ES-I3 (cell line): ENCODE results near the gene ANKMY1.

Experiments
- H3K36me3 ChIP-seq: 2 replicates; pipeline ENCODE4 v1.6.1; 2013; ENCODE audit warnings: mild to moderate bottlenecking, low read length, control low read depth, moderate library complexity; ENCODE audit not compliant: insufficient read depth
- H3K4me1 ChIP-seq: 2 replicates; pipeline ENCODE4 v1.6.1; 2013; ENCODE audit warnings: mild to moderate bottlenecking, control low read depth, low read length; ENCODE audit not compliant: insufficient read depth
- H3K9ac ChIP-seq: 2 replicates; pipeline ENCODE4 v1.6.1; 2013; ENCODE audit warnings: low read depth, mild to moderate bottlenecking, low read length, moderate library complexity
- H3K9me3 ChIP-seq: 2 replicates; pipeline ENCODE4 v1.6.1; 2013; ENCODE audit warnings: mild to moderate bottlenecking, low read length, moderate library complexity; ENCODE audit not compliant: control insufficient read depth, insufficient read depth

Gene ANKMY1

DNA sequence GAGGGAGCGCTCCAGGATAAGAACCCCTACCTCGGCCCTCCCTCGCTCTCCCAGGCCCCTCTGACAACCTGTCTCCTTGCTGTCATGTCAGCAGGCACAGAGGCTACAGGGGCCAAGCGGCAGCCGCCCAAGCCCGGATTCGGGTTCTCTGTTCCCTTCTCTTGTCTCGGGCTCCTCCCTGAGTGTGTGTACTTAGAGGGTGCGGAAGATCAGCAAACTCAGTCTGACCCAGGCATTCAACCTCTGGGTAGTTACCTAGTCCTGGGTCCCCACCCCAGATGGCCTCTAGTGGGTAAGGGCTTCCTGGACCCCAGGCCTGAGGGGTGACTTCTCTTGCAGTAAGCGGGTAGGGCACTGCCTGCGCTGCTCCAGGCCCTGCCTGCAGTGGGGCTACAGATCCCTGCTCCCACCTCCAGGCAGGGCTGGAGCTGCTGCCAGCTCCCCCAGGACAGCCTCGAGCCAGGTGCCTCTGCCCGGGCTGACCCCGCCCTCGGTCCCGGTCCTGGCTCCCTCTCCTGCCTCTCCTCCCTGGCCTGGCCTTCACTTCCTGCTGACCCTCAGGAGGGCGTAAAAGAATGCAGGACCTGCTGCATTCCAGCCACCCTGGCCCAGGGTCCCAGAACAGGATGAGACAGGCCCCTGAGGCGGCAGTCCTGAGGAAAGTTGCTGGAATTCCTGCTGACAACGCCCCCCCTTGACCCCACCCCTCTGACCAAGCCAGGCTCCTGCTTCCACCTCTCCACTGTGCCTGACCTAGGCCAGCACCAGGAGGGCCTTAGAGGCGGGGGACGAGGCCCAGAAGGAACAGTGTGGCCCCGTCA is 100.4 kb downstream of the ANKMY1 start:
- H3K9me3 ChIP-seq = no peaks in the 10 kb centered on the region
- no peak overlapping the region for H3K9ac ChIP-seq
- H3K36me3 ChIP-seq = no peaks in the 10 kb centered on the region
- peaks cover 33% of the 10 kb centered on the region for H3K4me1 ChIP-seq

DNA sequence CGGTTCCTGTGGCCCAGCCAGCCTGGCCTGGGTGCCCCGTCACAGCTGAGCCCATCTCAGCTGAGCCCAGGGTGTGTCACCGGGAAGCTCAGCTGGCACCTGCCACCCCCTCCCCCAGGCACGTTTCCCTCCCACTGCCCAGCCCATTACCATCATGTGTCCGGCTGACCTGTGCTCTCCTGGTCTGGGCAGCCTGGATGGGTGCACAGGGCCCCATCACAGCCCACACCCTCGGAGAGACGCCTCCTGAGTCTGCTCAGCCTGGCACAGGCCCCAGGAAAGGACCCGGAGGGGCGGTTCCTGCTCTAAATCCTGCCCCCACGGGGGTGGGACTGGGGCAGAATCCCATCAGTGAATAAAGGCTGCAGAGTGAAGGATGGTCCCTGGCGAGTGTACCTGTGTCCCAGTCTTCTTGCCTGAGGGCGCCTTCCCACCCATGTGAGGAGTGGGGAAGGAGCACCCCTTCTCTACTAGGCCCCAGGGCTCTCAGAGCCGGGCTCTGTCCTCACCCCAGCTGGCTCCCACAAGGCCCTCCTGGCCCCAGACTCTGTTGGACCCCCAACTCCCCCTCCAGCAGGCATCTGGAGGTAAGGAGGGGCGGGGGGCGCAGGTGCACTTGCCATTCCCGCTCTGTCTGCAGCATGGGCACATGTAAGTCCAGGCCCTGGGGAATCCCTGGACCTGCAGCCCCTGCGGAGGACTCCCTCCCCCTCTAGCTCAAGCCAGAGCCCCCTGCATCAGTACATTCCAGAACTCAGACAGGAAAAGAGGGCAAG is 101.2 kb downstream of the ANKMY1 start:
- Histone ChIP-seq H3K4me1 (peaks cover 33% of the 10 kb centered on the region), H3K9me3 (no peaks in the 10 kb centered on the region), H3K9ac (peak overlapping the region; percentile 41; the same call in 1 of the 2 replicates), H3K36me3 (no peaks in the 10 kb centered on the region)

DNA sequence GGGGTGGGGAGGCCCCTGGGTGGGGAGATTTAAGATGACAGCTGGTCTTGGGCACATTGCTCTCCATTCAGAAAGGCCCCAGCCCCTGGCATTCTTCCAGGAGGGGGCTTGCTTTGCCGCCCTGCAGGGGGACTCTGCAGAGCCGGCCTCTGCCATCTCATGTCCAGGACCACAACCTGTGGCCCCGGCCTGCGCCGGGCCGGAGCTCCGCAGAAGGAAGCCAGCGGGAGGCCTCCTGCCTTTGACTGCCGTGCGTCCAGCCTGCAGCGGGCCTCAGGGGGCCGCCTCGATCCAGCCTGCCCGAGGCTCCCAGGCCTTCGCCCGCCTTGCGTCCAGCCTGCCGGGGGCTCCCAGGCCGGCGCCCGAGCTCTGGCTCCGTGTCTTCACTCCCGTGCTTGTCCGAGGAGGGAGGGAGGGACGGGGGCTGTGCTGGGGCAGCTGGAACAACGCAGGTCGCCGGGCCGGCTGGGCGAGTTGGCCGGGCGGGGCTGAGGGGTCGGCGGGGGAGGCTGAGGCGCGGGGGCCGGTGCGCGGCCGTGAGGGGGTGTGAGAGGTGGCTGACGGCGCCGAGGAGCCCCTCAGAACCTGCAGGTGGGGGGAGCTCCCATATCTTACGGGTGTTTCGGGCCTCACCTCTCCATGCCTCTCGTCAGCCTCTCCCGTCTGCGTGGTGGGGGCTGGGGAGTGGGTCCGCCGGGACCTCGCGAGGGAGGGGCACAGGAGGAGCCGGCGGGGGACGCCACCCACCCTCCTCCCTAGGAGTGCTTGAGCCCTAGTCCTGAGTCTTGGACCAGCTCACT is 101.9 kb downstream of the ANKMY1 start:
- Histone ChIP-seq H3K36me3 (no peaks in the 10 kb centered on the region), H3K4me1 (peaks cover 33% of the 10 kb centered on the region), H3K9ac (peak overlapping the region; percentile 41; the same call in 1 of the 2 replicates), H3K9me3 (no peaks in the 10 kb centered on the region)

GRCh38 chr2:240455272-240455646 is 102.5 kb downstream of the ANKMY1 start:
- H3K36me3 ChIP-seq = no peaks in the 10 kb centered on the region
- H3K9ac ChIP-seq = peak overlapping the region; percentile 41; the same call in 1 of the 2 replicates
- no peaks in the 10 kb centered on the region for H3K9me3 ChIP-seq
- peaks cover 38% of the 10 kb centered on the region for H3K4me1 ChIP-seq

- Histone ChIP-seq H3K9ac (peak overlapping the region; percentile 33; the same call in 1 of the 2 replicates), H3K4me1 (peaks cover 39% of the 10 kb centered on the region), H3K9me3 (no peaks in the 10 kb centered on the region), H3K36me3 (no peaks in the 10 kb centered on the region)
Observed at GRCh38 chr2:240454106-240454901, 103.5 kb downstream of the ANKMY1 start.

- Histone ChIP-seq H3K9me3 (no peaks in the 10 kb centered on the region), H3K4me1 (peaks cover 33% of the 10 kb centered on the region), H3K36me3 (no peaks in the 10 kb centered on the region), H3K9ac (peak overlapping the region; percentile 40; the same call in 1 of the 2 replicates)
Observed at GRCh38 chr2:240453461-240454105, 104.2 kb downstream of the ANKMY1 start.

DNA sequence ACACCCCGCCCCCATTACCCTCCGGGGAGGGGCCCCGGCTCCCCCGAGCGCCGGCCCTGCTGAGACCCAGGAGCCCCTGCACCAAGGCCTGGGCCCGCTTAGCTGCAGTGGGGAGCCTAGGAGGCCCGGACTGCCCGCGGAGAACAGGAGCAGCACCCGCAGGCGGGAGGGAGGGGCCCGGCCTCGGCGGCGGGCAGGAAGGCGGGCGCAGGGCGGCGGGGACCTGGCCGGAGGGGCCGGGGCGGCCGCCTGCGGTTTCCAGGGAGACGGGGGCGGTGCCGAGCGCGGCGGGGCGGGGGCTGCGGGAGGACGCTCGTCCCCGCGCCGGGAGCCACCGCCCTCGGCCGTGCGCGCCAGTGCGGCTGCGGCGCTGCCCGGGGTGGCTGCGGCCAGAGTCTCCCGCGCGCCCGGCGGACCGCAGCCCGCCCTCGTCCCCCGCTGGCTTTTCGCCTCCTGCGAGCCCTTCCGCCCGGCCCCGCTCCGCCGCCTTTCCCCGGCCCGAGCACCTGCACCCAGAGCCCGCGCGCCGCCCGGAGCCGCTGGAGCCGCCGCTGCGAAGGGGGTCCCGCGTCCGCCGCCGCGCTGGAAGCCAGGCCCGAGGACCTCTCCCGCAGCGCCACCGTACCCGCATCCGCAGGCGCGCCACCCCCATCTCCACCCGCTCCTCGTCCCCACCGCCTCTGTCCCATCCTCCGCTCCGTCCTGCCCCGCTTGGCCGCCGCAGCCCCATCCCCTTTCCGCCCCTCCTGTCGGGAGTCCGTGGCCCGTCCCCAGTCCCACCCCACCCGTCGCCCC is 105.1 kb downstream of the ANKMY1 start:
- Histone ChIP-seq H3K9ac (peak overlapping the region; percentile 59; the same call in 1 of the 2 replicates), H3K36me3 (no peaks in the 10 kb centered on the region), H3K4me1 (peaks cover 25% of the 10 kb centered on the region), H3K9me3 (no peaks in the 10 kb centered on the region)

DNA sequence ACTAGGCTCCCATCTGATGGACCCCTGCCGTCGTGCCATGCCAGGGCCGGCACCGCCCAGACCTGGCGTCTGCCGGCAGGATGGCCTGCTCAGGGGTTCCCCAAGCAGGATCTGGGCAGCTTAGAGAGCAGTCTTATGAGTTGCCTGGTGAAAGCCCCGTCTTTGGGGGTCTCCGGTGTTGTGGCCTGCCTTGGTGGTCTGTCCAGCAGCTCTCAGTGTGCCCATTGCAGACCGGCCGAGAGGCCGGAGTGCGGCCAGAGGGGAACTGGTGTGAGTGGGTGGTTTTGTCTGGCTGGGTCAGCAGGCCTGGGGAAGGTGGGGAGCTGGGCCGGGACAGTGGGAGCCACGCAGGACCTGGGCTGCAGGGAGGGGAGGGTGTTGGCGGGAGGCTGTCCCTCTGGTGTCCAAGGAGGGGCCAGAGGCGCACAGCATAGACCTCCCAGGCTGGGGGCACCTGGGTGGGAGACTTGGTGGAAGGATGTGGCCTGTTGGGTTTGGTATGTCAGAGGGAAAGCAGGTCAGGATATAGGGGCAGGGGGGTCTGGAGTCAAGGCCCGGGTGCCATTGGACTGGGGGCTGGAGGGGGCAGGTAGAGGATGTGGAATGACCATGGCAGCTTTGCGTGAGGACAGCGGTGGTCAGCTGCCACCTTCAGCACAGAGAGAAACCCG is 105.9 kb downstream of the ANKMY1 start:
- no peaks in the 10 kb centered on the region for H3K36me3 ChIP-seq
- H3K9me3 ChIP-seq = no peaks in the 10 kb centered on the region
- peaks cover 19% of the 10 kb centered on the region; the same call in 1 of the 2 replicates for H3K4me1 ChIP-seq
- H3K9ac ChIP-seq = peak overlapping the region; percentile 41; the same call in 1 of the 2 replicates

DNA sequence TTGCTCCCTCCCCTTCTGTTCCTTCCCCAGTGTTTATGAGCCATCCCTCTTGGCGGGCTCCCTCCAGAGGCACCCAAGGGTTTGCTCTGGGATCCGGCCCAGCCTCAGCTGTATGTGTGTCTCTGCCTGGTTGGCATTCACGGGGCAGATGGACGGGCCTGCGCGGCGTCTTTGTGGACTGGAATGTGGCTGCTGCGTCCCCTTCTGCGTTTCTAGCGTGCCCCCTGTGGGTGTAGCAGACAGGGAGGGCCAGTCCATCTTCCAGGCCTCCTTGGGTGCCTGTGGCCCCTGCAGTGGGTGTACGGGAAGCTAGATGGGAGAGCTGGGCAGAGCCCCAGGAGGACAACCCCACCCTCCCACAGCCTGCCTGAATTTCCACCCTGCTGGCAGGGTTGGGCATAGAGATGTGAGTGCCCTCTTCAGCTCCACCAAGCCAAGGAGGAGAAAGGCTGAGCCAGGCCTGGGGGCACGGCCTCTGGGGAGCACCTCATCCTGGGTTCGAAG is 106.6 kb downstream of the ANKMY1 start:
- peaks cover 15% of the 10 kb centered on the region; the same call in 1 of the 2 replicates for H3K4me1 ChIP-seq
- H3K9me3 ChIP-seq = no peaks in the 10 kb centered on the region
- H3K36me3 ChIP-seq = no peaks in the 10 kb centered on the region
- H3K9ac ChIP-seq = no peak overlapping the region

- no peaks in the 10 kb centered on the region for H3K9me3 ChIP-seq
- no peak overlapping the region for H3K9ac ChIP-seq
- H3K36me3 ChIP-seq = no peaks in the 10 kb centered on the region
- peaks cover 15% of the 10 kb centered on the region; the same call in 1 of the 2 replicates for H3K4me1 ChIP-seq
Observed at GRCh38 chr2:240450532-240451107, 107.2 kb downstream of the ANKMY1 start.

DNA sequence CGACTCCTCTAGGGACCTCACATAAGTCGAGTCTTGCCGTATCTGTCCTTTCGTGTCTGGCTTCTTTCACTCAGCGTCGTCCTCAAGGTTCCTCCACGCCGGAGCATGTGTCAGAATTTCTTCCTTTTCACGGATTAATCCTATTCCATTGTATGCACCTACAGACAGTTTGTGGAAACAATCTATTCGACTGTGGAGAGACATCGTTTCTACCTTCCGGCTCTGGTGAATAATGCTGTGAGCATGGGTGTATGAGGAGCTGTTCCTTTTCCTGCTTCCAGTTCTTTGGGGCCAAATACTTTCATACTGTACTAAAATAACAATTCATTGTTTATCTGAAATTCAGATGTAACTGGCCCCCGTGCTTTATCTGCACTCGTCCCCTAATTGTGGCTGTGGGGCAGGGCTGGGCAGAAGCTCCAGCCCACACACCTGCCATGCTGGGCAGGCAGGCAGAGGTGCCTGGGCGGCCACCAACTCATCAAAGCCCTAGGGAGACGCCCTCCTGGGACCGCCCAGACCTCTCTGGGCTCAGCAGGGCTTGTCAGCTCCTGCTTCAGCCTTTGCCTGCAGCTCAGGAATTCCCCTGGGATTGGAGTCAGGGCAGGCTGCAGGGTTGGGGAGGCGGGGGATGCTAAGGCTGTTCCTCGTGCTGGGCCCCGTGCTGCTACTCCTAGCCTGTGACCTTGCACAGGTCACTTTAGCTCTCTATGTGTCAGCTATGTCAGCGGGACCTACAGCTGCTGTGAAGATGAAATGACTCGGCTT is 107.8 kb downstream of the ANKMY1 start:
- Histone ChIP-seq H3K36me3 (no peaks in the 10 kb centered on the region), H3K9ac (no peak overlapping the region), H3K4me1 (peaks cover 15% of the 10 kb centered on the region; the same call in 1 of the 2 replicates), H3K9me3 (no peaks in the 10 kb centered on the region)
